ENCODE data around the gene ANKDD1B.
"Not testable (repeated sequence)": the region's sequence is repeated elsewhere in the genome, so short reads cannot be mapped to it uniquely, and the experiment has no call there.

Gene ANKDD1B

GRCh38 chr5:75695472-75696351 is 84.5 kb downstream of the ANKDD1B start:
- in situ Hi-C loops (cut with HindIII; ENCODE audit: low sequenced_read_pairs), result not testable (repeated sequence)

- in situ Hi-C loops (cut with HindIII; ENCODE audit: low sequenced_read_pairs), result no loop called here
These were observed 90.6 kb downstream of the ANKDD1B start for GRCh38 chr5:75701856-75702255.

DNA sequence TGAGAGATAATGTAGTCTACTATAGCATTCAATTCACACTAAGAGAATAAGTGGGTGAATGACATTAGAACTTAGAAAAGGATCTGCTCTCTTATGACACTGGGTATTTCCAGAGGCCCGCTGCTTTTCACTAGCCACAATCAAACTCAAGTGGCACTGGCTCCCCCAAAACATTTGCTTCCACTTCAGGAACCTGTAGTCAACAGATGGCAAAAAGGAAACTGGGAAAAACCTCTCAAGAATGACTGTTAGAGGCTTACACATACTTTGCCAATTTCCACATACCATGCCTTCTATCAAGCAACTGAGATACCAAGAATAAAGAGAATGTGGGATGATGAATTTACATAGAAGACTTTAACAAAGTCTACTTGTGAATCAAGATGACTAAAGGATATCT is 94.8 kb downstream of the ANKDD1B start:
- in situ Hi-C loops (cut with HindIII; ENCODE audit: low sequenced_read_pairs), result no loop called here

GRCh38 chr5:75706775-75707174 is 95.5 kb downstream of the ANKDD1B start:
- in situ Hi-C loops (cut with HindIII; ENCODE audit: low sequenced_read_pairs), result no loop called here

- in situ Hi-C loops (cut with HindIII; ENCODE audit: low sequenced_read_pairs), result no loop called here
These were observed 96.8 kb downstream of the ANKDD1B start for GRCh38 chr5:75707911-75708509.

DNA sequence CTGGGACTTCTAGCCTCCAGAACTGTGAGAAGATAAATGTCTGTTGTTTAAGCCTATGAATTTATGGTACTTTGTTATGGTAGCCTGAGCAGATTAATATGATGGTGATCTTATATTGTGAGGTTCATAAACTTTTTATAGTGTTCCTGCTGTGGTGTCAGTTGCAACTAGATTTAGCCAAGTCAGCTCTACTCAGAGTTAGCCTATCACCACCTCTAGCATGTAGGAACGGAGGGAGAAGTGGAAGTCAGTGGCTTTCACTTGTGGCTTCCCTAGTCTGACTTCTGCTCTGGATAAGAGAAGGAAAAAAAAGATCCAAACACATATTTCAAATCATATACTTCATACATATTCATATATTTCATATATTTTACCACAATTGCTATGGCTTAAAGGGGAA is 99.4 kb downstream of the ANKDD1B start:
- in situ Hi-C loops (cut with HindIII; ENCODE audit: low sequenced_read_pairs), result no loop called here

- in situ Hi-C loops (cut with HindIII; ENCODE audit: low sequenced_read_pairs), result no loop called here
These were observed 99.9 kb downstream of the ANKDD1B start for GRCh38 chr5:75711151-75711550.

DNA sequence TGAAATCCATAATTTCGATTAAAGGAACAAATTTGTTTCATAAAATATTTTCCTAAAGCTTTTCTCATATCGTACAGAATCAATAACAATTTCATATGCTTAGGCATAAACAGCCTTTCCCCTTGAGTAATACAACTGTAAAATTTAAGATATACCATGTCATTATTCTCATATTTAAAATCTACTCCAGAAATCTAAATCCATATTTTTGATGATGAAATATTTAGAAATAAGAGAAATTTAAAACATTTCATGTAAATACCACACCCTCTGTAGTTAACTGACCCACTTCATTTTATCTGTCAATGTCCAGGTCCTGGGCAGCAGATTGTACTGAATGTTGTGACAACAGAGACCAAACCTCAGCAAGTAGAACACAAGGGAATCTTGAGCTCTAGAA is 100.8 kb downstream of the ANKDD1B start:
- in situ Hi-C loops (cut with HindIII; ENCODE audit: low sequenced_read_pairs), result no loop called here

- in situ Hi-C loops (cut with HindIII; ENCODE audit: low sequenced_read_pairs), result no loop called here
These were observed 105.4 kb downstream of the ANKDD1B start for GRCh38 chr5:75716715-75717081.

DNA sequence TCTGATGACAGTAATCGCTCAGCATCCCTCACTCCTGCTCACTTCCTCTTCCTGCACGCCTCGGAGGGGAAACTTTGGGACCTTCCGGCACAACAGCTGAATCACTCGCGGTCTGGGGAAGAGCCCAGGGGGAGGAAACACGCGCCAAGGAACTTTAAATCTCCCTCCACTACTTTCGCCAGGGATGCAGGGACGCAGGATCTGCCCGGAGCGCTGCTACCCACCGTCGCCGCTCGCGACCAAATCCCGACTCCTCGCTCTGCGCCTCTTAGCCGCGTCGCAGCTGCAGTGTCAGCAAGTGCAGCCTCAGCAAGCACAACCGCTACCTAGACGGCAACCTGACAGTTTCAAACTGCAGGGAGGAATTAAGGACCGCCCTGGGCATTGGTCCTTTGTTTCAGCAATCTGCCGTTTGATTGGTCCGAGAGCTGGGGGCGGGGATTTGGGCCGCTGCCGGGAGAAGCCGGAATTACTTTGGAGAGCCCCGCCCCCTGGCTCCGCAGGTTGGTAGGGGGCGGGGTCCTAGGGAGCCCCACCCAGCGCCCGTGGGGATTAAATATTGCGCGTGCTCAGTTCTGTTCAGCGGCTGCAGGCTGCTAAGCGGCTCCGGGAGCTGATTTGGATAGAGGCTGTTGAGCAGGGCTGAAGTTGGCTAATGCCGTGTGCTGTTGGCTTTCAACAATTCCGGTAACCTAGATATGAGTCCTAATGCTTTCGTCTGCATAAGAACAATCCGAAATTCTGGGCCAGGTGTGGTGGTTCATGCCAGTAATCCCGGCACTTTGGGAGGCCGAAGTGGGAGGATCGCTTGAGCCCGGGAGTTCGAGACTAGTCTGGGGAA is 106.0 kb downstream of the ANKDD1B start, which contains the start of gene POC5:
Gene POC5, minus strand, starts transcription at position 356 of the 841 bp plus-strand sequence. CDS start 4,500 bp downstream, outside the sequence.
- in situ Hi-C loops (cut with HindIII; ENCODE audit: low sequenced_read_pairs), result no loop called here

DNA sequence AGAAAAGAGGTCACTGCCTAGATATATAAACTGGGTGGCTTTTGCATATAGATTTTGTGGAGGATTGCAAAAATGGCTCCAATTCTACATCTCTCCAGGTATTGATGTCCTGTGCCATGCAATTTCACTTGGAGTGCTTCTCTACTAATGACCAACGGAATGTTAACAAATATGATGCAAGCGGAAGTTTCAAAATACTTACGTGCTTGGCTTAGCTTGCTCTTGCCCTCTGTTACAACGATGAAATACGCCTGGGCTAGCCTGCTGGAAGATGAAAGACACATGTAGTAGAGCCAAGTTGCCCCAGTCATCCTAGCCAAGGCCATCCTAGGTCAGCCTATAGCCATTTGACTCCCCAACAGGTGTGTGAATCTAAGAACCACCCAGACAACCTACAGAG is 109.6 kb downstream of the ANKDD1B start:
- in situ Hi-C loops (cut with HindIII; ENCODE audit: low sequenced_read_pairs), result loop anchor here (10.0 kb wide), 1 partner anchor 56 kb away; no protein-coding TSS in a partner anchor
